ENCODE measurements around the gene TRUB2. TPM values are rescaled to one million over a fixed set of nuclear protein-coding genes. Genes with fewer than 3 reads are reported as not detected.

Gene TRUB2
- total and polyA plus RNA-seq, 4 experiments from 2014 or later: 19.6 to 27.4 (median 21.3) TPM

GRCh38 chr9:128271512-128271911 lies 50.7 kb downstream of the TRUB2 start:
- Mint-ChIP-seq H3K36me3 (peaks cover 25 to 37% of the 10 kb centered on the region in 2 donors), H3K27me3 (no peaks in the 10 kb centered on the region), H3K4me1 (peaks cover 8 to 25% (median 19%) of the 10 kb centered on the region in 4 donors), H3K9me3 (peaks cover 0 to 2% (median 0%) of the 10 kb centered on the region in 8 donors), H3K4me3 (no peak overlapping the region), H3K27ac (peak overlapping the region in 1 of 7 donors; percentile 36)
- ChIA-PET POLR2A (ENCODE audit: partially characterized antibody) (interaction anchor here (0.8 kb wide), 1 partner anchor 99 kb away, joined by 3 read pairs; no protein-coding TSS in a partner anchor), CTCF (ENCODE audit: partially characterized antibody) (no interaction called here)
- no peak overlapping the region for H3K27ac ChIP-seq (ENCODE audit: low read depth, low read length)
- peaks cover 17% of the 10 kb centered on the region for H3K4me1 ChIP-seq (ENCODE audit: insufficient read depth, low read length)
- H3K9me3 ChIP-seq (ENCODE audit: control insufficient read depth in 1 of 2, low read length in 2 of 2): no peaks in the 10 kb centered on the region
- intact Hi-C loops (cut with micrococcal nuclease): no loop called here
- no peak overlapping the region for H3K4me3 ChIP-seq (ENCODE audit: low read length in 2 of 2)
- no peaks in the 10 kb centered on the region for H3K27me3 ChIP-seq (ENCODE audit: insufficient read depth, low read length)
- H3K36me3 ChIP-seq (ENCODE audit: insufficient read depth, low read length): peaks cover 31% of the 10 kb centered on the region
- no peak for DNase-seq

GRCh38 chr9:128271112-128271511 lies 51.1 kb downstream of the TRUB2 start:
- Mint-ChIP-seq H3K36me3 (peaks cover 27 to 34% of the 10 kb centered on the region in 2 donors), H3K27ac (no peak overlapping the region)

GRCh38 chr9:128266868-128267590 lies 55.2 kb downstream of the TRUB2 start:
- ChIA-PET CTCF (ENCODE audit: partially characterized antibody) (no interaction called here), POLR2A (ENCODE audit: partially characterized antibody) (no interaction called here)
- intact Hi-C loops (cut with micrococcal nuclease): no loop called here

More at GRCh38 chr9:128271112-128271511, 51.1 kb downstream of the TRUB2 start:
- CTCF ChIA-PET (ENCODE audit: partially characterized antibody): no interaction called here
- peaks cover 14% of the 10 kb centered on the region for H3K4me1 ChIP-seq (ENCODE audit: insufficient read depth, low read length)
- intact Hi-C loops (cut with micrococcal nuclease): no loop called here
- no peak overlapping the region for H3K4me3 ChIP-seq (ENCODE audit: low read length in 2 of 2)
- no peak for DNase-seq
- POLR2A ChIA-PET (ENCODE audit: partially characterized antibody): interaction anchor here (0.8 kb wide), 1 partner anchor 99 kb away, joined by 3 read pairs; no protein-coding TSS in a partner anchor
- H3K36me3 ChIP-seq (ENCODE audit: insufficient read depth, low read length): peaks cover 31% of the 10 kb centered on the region
- peaks cover 5 to 21% (median 15%) of the 10 kb centered on the region in 4 donors for H3K4me1 Mint-ChIP-seq
- peaks cover 0 to 2% (median 0%) of the 10 kb centered on the region in 8 donors for H3K9me3 Mint-ChIP-seq
- no peak overlapping the region for H3K27ac ChIP-seq (ENCODE audit: low read depth, low read length)
- H3K27me3 ChIP-seq (ENCODE audit: insufficient read depth, low read length): no peaks in the 10 kb centered on the region
- no peaks in the 10 kb centered on the region for H3K27me3 Mint-ChIP-seq
- no peak overlapping the region for H3K4me3 Mint-ChIP-seq
- H3K9me3 ChIP-seq (ENCODE audit: control insufficient read depth in 1 of 2, low read length in 2 of 2): no peaks in the 10 kb centered on the region

GRCh38 chr9:128265348-128265847 lies 56.8 kb downstream of the TRUB2 start:
- Mint-ChIP-seq H3K4me1 (no peaks in the 10 kb centered on the region), H3K27ac (peak overlapping the region in 1 of 7 donors; percentile 53), H3K36me3 (peaks cover 43 to 52% of the 10 kb centered on the region in 2 donors), H3K4me3 (no peak overlapping the region), H3K9me3 (peaks cover 0 to 3% (median 0%) of the 10 kb centered on the region in 8 donors), H3K27me3 (no peaks in the 10 kb centered on the region)
- peak in 1 of 5 donors; percentile 25 for DNase-seq
- H3K27ac ChIP-seq (ENCODE audit: low read depth, low read length): no peak overlapping the region
- H3K4me3 ChIP-seq (ENCODE audit: low read length in 2 of 2): no peak overlapping the region
- peaks cover 41% of the 10 kb centered on the region for H3K36me3 ChIP-seq (ENCODE audit: insufficient read depth, low read length)
- no peaks in the 10 kb centered on the region for H3K27me3 ChIP-seq (ENCODE audit: insufficient read depth, low read length)
- H3K9me3 ChIP-seq (ENCODE audit: control insufficient read depth in 1 of 2, low read length in 2 of 2): no peaks in the 10 kb centered on the region
- ChIA-PET POLR2A (ENCODE audit: partially characterized antibody) (no interaction called here), CTCF (ENCODE audit: partially characterized antibody) (no interaction called here)
- intact Hi-C loops (cut with micrococcal nuclease): no loop called here
- H3K4me1 ChIP-seq (ENCODE audit: insufficient read depth, low read length): no peaks in the 10 kb centered on the region

More at GRCh38 chr9:128266868-128267590, 55.2 kb downstream of the TRUB2 start:
- DNase-seq: no peak
- Mint-ChIP-seq H3K9me3 (peaks cover 0 to 3% (median 0%) of the 10 kb centered on the region in 8 donors), H3K4me3 (no peak overlapping the region), H3K27ac (no peak overlapping the region), H3K4me1 (peaks cover 0 to 2% (median 0%) of the 10 kb centered on the region in 4 donors), H3K27me3 (no peaks in the 10 kb centered on the region), H3K36me3 (peaks cover 37 to 40% of the 10 kb centered on the region in 2 donors)
- no peak overlapping the region for H3K4me3 ChIP-seq (ENCODE audit: low read length in 2 of 2)
- no peak overlapping the region for H3K27ac ChIP-seq (ENCODE audit: low read depth, low read length)
- H3K9me3 ChIP-seq (ENCODE audit: control insufficient read depth in 1 of 2, low read length in 2 of 2): no peaks in the 10 kb centered on the region
- peaks cover 36% of the 10 kb centered on the region for H3K36me3 ChIP-seq (ENCODE audit: insufficient read depth, low read length)
- no peaks in the 10 kb centered on the region for H3K27me3 ChIP-seq (ENCODE audit: insufficient read depth, low read length)
- H3K4me1 ChIP-seq (ENCODE audit: insufficient read depth, low read length): no peaks in the 10 kb centered on the region

GRCh38 chr9:128262687-128263086 lies 59.6 kb downstream of the TRUB2 start:
- peaks cover 0 to 3% (median 0%) of the 10 kb centered on the region in 8 donors for H3K9me3 Mint-ChIP-seq
- Histone ChIP-seq H3K4me3 (ENCODE audit: low read length in 2 of 2) (no peak overlapping the region), H3K27ac (ENCODE audit: low read depth, low read length) (no peak overlapping the region), H3K4me1 (ENCODE audit: insufficient read depth, low read length) (no peaks in the 10 kb centered on the region), H3K36me3 (ENCODE audit: insufficient read depth, low read length) (peaks cover 58% of the 10 kb centered on the region), H3K27me3 (ENCODE audit: insufficient read depth, low read length) (no peaks in the 10 kb centered on the region), H3K9me3 (ENCODE audit: control insufficient read depth in 1 of 2, low read length in 2 of 2) (no peaks in the 10 kb centered on the region)
- H3K27ac Mint-ChIP-seq: no peak overlapping the region
- no peak for DNase-seq
- ChIA-PET POLR2A (ENCODE audit: partially characterized antibody) (interaction anchor here (1.1 kb wide), 1 partner anchor 13 kb away, joined by 3 read pairs; the partner anchor contains the start of genes GOLGA2 and SWI5), CTCF (ENCODE audit: partially characterized antibody) (interaction anchor here (0.6 kb wide), 1 partner anchor 62 kb away, joined by 3 read pairs; no protein-coding TSS in a partner anchor)
- H3K4me1 Mint-ChIP-seq: no peaks in the 10 kb centered on the region
- H3K36me3 Mint-ChIP-seq: peaks cover 55 to 57% of the 10 kb centered on the region in 2 donors
- H3K4me3 Mint-ChIP-seq: no peak overlapping the region
- H3K27me3 Mint-ChIP-seq: no peaks in the 10 kb centered on the region
- intact Hi-C loops (cut with micrococcal nuclease): no loop called here

GRCh38 chr9:128260340-128260739 lies 61.9 kb downstream of the TRUB2 start:
- Histone ChIP-seq H3K27me3 (ENCODE audit: insufficient read depth, low read length) (no peaks in the 10 kb centered on the region), H3K9me3 (ENCODE audit: control insufficient read depth in 1 of 2, low read length in 2 of 2) (no peaks in the 10 kb centered on the region), H3K4me1 (ENCODE audit: insufficient read depth, low read length) (no peaks in the 10 kb centered on the region), H3K27ac (ENCODE audit: low read depth, low read length) (no peak overlapping the region), H3K36me3 (ENCODE audit: insufficient read depth, low read length) (peaks cover 60% of the 10 kb centered on the region), H3K4me3 (ENCODE audit: low read length in 2 of 2) (no peak overlapping the region)
- ChIA-PET CTCF (ENCODE audit: partially characterized antibody) (no interaction called here), POLR2A (ENCODE audit: partially characterized antibody) (no interaction called here)
- no peaks in the 10 kb centered on the region for H3K27me3 Mint-ChIP-seq
- H3K36me3 Mint-ChIP-seq: peaks cover 48 to 51% of the 10 kb centered on the region in 2 donors
- peaks cover 0 to 1% (median 0%) of the 10 kb centered on the region in 8 donors for H3K9me3 Mint-ChIP-seq
- intact Hi-C loops (cut with micrococcal nuclease): no loop called here
- DNase-seq: no peak
- peaks cover 0 to under 1% (median 0%) of the 10 kb centered on the region in 4 donors for H3K4me1 Mint-ChIP-seq
- no peak overlapping the region for H3K4me3 Mint-ChIP-seq
- H3K27ac Mint-ChIP-seq: no peak overlapping the region

- Histone ChIP-seq H3K4me1 (ENCODE audit: insufficient read depth, low read length) (no peaks in the 10 kb centered on the region), H3K27me3 (ENCODE audit: insufficient read depth, low read length) (no peaks in the 10 kb centered on the region), H3K9me3 (ENCODE audit: control insufficient read depth in 1 of 2, low read length in 2 of 2) (no peaks in the 10 kb centered on the region), H3K36me3 (ENCODE audit: insufficient read depth, low read length) (peaks cover 57% of the 10 kb centered on the region), H3K27ac (ENCODE audit: low read depth, low read length) (no peak overlapping the region), H3K4me3 (ENCODE audit: low read length in 2 of 2) (no peak overlapping the region)
- no peak for DNase-seq
- H3K36me3 Mint-ChIP-seq: peaks cover 42 to 44% of the 10 kb centered on the region in 2 donors
- peaks cover 0 to 1% (median 0%) of the 10 kb centered on the region in 8 donors for H3K9me3 Mint-ChIP-seq
- ChIA-PET POLR2A (ENCODE audit: partially characterized antibody) (no interaction called here), CTCF (ENCODE audit: partially characterized antibody) (no interaction called here)
- no peak overlapping the region for H3K27ac Mint-ChIP-seq
- no peaks in the 10 kb centered on the region for H3K27me3 Mint-ChIP-seq
- intact Hi-C loops (cut with micrococcal nuclease): no loop called here
- H3K4me3 Mint-ChIP-seq: no peak overlapping the region
- H3K4me1 Mint-ChIP-seq: peaks cover 0 to 4% (median under 1%) of the 10 kb centered on the region in 4 donors
These were observed 63.1 kb downstream of the TRUB2 start for GRCh38 chr9:128259156-128259555.

Data from CD4-positive, alpha-beta memory T cell (primary cell).